HG02642 (cell line): ENCODE results near the gene TUSC7.

Source experiments
- ATAC-seq: cut with Tn5 transposase; IDR thresholded peaks from one replicate; pipeline ENCODE4 v1.9.1; 2021; ENCODE audit warnings: mild to moderate bottlenecking; ENCODE audit not compliant: unreplicated experiment, poor library complexity

The TUSC7 gene

DNA sequence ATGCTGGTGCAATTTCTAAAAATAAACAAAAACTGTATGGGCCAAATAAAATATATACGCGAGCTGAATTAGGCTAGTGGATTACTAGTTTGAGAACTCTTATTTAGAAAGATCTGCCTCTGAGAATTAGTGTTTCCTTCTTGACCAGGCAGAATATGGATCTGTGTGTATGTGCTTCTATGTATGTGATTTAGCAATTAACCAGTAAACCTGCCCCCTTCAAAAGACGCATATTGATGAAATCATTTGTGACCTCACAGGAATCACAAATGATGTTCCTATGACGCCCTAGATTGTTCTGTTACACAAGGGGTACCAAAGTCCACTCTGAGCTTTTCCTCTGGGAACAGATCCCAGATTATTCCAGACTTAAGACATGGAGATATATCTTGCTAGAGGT is at the start of gene TUSC7:
TSS of gene TUSC7 (plus strand) at position 301 of the 400 bp plus-strand sequence.
- ATAC-seq: no peak

DNA sequence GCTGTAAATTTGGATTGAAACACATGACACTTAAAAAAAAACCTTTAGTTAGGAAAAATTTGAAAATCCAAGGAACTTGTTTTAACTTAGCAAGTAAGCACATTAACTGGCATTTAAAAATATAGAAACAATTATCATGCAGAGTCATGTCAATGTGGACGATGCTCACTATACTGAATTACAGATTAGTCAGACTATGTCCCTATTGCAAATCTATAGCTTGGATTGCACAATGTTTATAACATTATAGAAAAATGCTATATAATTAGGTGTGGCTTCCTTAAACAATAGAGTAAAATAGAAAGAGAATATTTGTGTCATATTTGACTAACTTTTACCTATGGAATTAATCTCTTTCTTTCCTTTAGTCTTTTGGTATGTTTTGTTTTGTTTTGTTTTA is 48.4 kb upstream of the TUSC7 start:
- ATAC-seq: no peak

DNA sequence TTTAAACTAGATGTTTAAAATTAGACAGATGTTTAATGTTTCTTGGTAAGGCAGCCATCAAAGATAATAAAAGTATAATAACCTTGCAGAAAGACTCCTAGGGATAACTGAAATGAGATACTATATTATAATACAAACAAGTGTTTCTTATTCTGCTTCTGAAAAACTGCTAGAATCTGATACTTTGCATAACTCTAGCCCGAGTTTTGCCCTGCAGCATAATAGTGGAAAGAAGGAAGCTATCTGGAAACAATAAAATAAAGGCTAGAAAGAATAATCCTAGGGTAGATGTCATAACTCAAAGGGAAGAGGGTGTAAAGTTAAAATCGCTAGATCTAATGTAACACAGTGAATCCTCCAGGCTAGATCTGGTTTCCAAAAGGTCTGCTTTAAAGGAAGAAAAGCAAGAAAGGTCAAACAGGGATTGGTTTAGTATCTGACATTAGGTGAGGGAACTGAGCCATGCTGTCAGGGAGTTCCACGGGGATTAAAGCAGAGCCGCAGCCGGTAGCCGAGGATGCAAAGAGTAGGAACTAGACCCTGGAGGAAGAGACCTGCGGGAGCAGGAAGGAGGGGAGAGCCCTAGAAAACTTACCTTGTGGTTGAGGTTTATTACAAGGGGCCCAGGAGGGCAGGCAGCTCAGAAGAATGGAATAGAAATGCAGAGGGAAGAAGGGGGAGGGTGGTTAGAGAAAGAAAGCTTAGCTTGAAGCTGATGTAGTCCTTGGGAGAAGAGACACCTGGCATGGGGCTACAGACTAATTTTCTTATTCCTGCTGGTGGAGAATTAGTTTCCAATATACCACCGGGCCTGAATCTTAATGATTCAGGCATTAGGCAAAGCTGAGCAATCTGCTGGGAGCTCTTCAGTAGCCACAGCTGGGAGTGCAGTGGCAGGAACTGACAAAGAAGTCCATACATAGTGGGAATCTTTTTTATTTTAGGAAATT is 46.1 kb upstream of the TUSC7 start:
- no peak for ATAC-seq

DNA sequence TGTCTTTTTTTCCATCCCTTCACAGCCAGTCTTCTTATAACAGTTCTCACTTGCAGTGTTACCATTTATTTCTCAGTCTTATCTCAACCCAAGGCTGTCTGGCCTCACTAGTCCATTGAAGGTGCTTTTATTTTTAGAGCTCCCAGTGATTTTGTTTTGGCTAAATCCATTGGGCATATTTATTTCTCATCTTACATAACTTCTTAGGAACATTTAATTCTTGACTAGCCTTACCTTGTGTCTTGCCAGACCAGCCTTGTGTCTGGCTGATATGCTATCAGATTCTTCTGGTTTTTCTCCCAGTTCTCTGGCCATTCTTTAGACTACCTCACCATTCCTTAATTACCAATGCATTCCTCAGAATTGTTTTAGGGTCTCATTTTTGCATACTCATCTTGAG is 42.3 kb upstream of the TUSC7 start:
- no peak for ATAC-seq

DNA sequence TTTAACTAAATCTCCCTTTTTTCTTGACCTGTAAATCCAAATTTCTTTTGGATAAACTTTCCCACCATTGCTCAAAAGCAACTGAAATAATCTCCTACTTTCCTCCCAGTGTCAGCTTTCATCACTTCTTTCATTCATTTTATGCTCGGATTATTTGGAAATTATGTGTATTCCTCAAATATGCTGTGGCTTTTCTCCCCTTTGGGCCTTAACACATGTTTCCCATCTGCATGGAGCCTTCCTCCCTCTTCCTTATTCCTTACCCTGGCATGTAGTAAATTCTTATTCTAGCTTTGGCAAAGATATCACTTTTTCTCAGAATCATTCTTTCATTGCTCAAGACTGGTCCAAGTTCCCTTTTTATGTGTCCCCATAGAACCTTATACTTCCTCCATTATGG is 41.8 kb upstream of the TUSC7 start:
- ATAC-seq: no peak

DNA sequence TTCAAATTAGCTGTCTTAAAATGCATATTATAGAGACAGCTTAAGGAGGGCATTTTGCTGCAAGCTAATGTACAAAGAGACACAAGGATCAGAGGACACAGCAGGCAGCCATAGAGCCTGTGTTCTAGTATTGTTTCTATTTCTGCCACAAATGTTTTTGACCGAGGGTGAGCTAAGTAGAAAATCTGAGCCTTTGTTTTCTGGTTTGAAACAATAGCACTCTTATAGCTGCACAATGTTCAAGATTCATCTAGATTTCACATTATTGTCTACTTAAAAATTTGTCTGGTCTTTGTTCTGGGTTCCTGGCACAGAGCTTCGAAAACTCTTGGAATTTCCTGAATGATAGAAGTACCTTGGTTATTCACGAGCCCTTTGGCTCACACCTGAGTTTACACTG is 40.0 kb upstream of the TUSC7 start:
- no peak for ATAC-seq

DNA sequence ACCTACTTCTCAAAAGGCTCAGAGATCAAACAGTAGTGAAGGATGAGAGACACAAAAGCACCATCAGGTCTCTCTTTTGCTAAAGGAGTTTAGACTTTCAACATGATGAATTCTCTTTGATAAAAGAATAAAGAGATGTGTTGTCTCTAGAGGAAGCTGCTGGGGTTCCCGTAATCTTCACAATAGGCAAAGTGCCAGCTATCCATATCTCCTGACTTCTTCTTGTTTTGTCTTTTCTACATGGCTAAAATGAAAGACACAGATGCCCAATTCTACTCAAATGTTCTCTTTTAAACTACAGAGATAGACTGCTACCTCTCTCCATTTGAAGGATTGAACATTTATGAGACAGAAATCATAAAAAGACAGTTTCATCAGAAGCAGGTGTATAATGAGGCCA is 38.4 kb upstream of the TUSC7 start:
- ATAC-seq: no peak

DNA sequence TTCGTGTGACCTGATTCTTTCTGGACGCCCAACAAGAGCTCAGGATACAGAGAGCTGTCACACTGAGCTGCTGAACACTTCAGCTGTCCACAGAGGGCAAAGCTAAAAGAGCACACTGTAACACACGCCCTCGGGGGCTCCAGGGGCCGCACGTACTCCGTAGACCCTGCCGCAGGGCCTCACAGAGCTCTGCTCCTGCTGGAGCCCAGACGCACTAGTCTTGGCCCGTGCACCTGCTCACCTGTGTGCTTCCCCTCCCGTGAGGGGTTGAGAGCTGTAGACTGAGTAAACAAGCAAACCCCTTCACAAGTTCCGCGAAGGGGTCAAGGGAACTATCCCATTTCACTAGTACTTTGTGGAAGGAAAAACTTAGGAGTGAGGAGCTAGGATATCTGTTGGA is 30.7 kb upstream of the TUSC7 start:
- no peak for ATAC-seq

DNA sequence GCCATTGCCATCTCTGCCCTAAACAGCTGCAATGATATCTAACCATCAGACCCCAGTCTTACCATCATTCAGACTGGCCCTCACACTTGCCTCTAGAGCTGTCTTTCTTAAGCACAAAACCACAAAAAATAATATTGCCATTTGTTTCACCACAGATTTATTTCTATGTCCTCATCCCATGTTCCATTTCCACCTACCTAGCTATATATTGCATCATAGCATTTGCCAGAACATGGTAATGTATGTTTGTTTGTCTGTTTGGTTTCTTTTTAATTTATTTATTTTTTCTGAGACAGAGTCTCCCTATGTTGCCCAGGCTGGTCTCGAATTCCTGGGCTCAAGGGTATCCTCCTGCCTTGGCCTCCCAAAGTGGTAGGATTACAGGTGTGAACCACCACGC is 18.5 kb upstream of the TUSC7 start:
- ATAC-seq: no peak

DNA sequence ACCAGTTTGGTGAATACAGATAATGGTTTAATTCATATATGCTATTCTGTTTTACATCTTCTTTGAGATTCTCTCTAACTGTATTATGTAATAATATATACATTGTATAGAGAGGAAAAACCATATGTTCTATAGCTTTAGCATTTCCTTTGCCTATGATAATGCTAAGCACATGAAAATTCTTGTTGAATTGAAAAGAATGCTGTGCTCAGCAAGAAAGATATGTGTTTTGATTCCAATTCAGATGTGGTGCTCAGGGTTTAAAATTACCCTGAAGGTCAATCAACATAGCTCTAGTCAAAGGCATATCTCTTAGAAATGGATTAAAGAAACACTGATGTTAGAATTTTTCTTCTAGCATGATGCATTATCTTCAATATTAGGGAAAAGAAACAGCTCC is 8.5 kb upstream of the TUSC7 start:
- no peak for ATAC-seq

DNA sequence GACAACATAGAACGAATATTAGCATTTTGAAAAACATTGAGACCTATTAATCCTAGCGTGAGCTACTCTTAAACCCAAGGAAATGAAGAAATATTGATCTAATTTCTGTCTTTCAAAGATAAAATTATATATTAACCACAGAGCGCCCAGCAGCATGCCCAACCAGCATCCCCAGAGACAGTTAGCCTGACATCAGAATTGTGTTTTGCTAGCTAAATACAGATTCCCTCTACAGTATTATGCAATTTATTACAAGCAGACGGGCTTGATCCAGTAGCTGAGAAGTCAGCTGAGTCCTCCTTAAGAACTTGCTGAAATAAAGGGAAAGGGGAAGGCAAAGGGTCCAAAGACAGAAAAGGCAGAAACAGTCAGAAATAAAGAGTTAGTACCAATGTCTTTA is 7.2 kb upstream of the TUSC7 start:
- ATAC-seq: no peak

DNA sequence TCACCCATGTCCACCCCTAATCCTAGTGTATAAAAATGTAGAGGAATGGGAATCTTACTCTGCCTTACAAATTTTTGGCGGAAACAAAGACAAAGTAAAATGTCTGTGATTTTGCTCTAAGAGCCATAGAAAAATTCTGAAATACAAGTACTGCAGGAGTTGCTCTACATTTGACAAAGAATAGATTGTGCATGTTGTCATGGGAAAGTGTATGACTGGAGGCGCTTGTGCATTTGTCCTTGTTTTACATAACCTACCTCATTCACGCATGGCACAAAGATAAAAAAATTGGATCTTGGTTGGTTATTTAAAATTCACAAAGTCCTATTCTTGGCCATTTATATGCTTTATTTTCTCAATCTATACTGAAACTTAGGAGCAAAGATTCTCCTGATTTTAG is 2.0 kb upstream of the TUSC7 start:
- ATAC-seq: no peak

DNA sequence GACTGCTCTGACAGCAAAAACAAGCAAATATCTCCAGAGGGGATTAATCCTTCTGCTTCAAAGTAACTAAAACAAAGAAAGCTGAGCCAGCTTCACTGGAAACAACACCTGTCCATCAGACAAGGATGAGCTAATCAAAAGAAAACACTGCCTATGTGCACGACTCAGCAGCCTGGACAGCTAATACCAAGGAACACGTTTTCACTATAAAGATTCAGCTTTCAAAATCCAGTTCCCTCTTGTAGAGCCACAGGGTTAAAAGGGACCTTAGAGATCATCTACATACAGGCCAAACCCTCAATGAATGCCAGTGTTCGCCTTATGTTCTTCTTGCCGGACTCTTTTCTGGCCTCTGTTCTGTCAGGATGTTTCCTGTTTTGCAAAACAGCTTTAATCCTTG is 6.9 kb downstream of the TUSC7 start:
- no peak for ATAC-seq

DNA sequence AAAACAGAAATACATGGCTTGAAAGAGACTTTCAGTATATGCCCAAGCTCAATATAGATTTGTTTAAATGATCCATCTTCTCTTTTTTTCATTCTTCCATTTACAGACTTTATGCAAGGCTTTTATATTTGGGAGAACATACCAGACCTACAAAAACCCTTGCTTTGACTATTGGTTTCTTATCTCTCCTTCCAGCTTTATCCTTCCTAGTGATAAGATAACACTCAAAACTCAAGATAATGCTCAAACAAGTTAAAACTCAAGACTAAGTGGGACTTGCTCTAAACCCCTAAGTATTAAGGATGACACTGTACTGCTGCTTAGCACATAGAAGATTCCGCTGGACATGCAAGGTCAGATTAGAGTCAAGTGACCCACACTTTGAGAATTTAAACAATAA is 8.0 kb downstream of the TUSC7 start:
- no peak for ATAC-seq

DNA sequence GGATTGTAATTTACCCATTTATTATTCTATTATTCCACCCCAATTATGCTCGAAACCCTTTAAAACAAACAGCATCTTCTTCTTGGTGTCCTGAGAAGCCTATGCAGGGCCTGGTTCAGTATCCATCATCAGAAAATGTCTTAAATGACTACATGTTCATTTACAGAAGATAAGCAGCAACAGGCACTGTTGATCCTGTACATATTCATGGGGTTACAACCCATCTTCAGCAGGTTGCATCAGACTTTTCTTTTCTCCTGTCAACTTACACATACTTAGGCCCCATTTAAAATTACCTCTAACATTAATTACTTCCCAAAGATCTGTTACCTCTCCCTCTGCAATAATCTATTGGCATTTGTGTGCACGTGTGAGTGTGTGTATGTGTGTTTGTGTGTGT is 18.9 kb downstream of the TUSC7 start:
- no peak for ATAC-seq

DNA sequence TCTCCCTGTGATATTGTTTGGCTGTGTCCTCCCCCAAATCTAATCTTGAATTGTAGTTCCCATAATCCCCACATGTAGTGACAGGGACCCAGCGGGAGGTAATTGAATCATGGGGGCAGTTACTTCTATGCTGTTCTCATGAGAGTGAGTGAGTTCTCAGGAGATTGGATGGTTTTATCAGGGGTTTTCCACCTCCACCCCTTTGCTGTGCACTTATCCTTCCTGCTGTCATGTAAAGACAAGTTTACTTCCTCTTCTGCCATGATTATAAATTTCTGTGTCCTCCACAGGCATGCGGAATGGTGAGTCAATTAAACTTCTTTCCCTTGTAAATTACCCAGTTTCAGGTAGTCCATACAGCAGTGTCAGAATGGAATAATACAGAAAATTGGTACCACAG is 24.7 kb downstream of the TUSC7 start:
- no peak for ATAC-seq

DNA sequence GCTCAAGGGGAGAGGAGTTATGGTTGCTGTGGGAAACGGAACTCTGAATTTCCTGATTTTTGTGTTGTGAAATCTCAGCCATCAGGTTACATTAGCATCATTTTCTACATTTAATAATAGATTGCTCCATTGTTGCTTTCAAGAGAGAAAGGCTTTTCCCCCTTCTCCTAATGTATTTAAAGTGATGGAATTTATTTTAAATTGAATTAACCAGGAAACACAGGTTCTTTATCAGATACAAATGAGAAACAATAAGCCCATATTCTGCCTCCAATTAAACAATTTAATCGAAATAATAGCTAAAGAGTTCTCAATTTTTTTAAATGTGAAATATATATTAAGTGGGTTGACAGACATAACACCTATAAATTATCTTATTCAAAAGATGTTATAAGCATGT is 30.1 kb downstream of the TUSC7 start:
- ATAC-seq: no peak

DNA sequence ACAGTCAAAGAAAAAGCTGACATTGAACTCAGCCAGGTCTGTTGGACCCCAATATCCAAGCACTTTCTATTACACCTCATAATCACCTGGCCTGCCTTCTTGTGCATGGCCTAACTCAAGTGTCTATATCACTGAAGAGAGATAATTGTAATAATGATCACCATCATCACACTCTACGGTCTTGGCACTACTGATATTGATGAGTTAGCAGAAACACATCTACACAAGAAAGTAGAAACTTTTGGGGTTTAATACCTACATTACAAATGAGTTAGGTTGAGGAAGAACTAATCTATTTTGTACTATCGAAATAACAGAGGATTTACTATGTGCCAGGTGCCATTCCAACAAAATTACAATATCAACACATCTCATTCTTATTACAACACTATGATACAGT is 30.7 kb downstream of the TUSC7 start:
- ATAC-seq: no peak

DNA sequence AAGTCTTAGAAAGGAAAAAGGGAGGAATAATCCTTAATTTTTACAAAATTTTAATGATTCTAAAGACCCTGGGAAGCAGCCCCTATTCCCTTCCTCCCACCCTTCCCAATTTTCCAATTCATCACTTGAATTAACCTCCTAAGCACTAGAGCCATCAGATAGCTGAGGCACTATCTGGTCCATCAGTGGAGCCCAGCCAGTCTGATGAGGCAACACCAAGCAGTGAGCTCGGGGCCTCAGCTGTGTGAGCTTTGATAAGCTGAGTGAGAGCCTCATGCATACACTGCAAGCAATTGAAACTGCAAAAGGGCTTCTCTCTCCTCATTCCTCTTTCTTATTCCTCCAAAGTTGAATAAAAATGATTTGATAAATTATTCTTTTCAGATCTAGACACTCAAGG is 31.9 kb downstream of the TUSC7 start:
- ATAC-seq: no peak

DNA sequence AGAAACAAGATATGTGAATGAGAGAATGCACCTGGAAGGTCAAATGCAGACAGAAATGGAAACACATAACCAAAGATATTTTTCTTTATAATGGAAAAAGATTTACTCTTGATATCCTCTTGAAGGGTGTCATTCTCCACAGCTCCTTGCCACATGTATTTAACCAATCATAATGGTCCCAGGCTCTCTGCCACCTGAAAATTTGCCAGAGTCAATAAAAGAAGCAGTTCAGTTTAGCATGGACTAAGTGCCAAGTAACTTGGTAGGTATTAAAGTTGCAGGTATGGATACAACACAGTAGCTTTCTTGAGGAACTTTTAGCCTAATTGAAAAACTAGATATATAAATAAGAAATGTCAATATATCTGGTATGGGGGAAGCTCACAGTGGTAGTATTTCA is 33.5 kb downstream of the TUSC7 start:
- no peak for ATAC-seq

DNA sequence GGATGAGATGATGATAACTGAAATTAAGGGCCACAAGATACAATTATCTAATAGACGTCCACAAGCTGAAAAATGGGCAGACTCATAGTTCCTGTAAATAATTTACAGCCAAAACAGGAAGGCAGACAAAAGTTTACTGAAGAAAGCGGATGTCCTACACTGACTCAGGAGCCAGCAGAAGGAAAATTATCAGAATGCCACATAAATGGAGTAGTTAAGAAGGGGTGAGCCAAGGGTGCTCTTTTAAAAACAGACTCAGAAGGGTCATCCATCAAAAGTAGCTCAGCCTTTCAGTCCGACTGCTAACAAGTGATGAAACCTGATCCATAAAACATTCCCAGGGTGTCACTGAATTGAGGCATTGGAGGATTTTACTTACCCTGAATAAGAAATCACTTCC is 39.8 kb downstream of the TUSC7 start:
- ATAC-seq: no peak

DNA sequence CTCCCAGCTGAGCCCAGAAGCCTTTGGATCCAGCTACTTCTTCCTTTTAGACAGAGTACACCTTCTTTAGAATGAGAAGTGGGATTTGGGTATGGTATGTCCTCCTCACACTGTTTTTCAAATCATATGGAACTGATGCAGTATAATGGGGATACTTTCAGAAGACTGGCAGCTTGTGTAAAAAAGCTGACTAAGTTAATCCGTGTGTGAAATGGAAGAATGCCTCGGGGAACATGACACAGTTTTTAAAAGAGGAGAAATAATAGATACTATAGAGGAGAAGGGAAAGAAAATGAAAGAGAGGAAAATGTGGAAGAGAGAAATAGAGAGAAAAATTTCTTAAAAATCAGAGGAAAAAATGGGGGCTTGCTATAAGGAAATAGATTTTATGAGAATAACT is 47.7 kb downstream of the TUSC7 start:
- ATAC-seq: no peak
